GM12865 (cell line): Measurements from ENCODE around the gene SPANXN2.
"Not testable (repeated sequence)": the region's sequence is repeated elsewhere in the genome, so short reads cannot be mapped to it uniquely, and the experiment has no call there.

Experiments
- DNase-seq: peaks from one replicate; pipeline ENCODE4 v3.0.0; 2010; ENCODE audit warnings: low read depth
- H3K4me3 ChIP-seq: 2 replicates; pipeline ENCODE4 v1.5.1; 2011; ENCODE audit warnings: mild to moderate bottlenecking, low read depth, low read length, control low read depth
- TF ChIP-seq, protein P1 (sequence below): IDR thresholded peaks from 2 replicates; pipeline ENCODE4 v1.5.1; 2011; ENCODE audit warnings: low read length, control low read depth, low read depth, inconsistent platforms; ENCODE audit not compliant: insufficient read depth; ENCODE audit errors: missing control alignments

The SPANXN2 gene, protein sequence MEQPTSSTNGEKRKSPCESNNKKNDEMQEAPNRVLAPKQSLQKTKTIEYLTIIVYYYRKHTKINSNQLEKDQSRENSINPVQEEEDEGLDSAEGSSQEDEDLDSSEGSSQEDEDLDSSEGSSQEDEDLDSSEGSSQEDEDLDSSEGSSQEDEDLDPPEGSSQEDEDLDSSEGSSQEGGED

DNA sequence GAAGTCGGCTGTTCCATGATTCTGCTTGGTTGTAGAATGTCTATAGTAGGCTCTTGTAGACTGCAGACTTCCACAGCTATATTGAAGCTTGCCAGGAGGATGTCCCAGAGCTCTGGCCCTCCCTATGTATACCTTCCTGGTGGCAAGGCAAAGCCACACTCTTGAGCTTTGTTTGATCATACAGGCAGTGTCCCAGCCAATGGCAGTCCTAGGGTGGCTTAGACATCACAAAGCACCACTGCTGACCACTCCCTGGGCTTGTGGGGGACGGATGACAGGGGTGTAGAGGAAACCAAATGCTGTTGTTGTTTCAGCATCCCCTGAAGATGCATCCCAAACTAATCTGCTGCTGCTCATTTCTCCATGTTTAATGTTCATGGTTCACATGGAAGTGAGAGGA, at the start of gene SPANXN2:
TSS of gene SPANXN2 (minus strand) at position 101 of the 400 bp plus-strand sequence. CDS start at position 17, 84 bp downstream.
- H3K4me3 ChIP-seq, DNase-seq: not testable (repeated sequence)

DNA sequence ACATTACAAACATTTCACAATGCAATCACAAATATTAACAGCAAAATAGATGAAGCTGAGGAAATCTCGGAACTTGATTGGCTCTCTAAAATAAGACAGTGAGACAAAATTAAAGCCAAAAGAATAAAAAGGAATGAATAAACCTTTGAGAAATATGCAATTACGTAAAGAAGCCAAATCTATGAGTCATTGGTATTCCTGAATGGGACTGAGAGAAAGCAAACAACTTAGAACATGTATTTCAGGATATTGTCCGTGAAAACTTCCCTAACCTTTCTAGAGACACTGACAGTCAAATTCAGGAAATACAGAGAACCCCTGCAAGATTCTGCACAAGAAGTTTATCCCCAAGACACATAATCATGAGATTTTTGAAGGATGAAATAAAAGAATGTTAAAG, 48.4 kb upstream of the SPANXN2 start:
- H3K4me3 ChIP-seq, result no peak overlapping the region
- no peak for DNase-seq
- TF ChIP-seq, protein P1, sequence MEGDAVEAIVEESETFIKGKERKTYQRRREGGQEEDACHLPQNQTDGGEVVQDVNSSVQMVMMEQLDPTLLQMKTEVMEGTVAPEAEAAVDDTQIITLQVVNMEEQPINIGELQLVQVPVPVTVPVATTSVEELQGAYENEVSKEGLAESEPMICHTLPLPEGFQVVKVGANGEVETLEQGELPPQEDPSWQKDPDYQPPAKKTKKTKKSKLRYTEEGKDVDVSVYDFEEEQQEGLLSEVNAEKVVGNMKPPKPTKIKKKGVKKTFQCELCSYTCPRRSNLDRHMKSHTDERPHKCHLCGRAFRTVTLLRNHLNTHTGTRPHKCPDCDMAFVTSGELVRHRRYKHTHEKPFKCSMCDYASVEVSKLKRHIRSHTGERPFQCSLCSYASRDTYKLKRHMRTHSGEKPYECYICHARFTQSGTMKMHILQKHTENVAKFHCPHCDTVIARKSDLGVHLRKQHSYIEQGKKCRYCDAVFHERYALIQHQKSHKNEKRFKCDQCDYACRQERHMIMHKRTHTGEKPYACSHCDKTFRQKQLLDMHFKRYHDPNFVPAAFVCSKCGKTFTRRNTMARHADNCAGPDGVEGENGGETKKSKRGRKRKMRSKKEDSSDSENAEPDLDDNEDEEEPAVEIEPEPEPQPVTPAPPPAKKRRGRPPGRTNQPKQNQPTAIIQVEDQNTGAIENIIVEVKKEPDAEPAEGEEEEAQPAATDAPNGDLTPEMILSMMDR, result no peak

DNA sequence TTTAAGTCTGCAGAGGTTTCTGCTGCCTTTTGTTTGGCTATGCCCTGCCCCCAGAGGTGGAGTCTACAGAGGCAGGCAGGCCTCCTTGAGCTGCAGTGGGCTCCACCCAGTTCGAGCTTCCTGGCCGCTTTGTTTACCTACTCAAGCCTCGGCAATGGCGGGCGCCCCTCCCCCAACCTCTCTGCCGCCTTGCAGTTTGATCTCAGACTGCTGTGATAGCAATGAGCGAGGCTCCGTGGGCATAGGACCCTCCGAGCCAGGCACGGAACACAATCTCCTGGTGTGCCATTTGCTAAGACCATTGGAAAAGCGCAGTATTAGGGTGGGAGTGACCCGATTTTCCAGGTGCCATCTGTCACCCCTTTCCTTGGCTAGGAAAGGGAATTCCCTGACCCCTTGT, 47.2 kb upstream of the SPANXN2 start:
- H3K4me3 ChIP-seq, DNase-seq: not testable (repeated sequence)

DNA sequence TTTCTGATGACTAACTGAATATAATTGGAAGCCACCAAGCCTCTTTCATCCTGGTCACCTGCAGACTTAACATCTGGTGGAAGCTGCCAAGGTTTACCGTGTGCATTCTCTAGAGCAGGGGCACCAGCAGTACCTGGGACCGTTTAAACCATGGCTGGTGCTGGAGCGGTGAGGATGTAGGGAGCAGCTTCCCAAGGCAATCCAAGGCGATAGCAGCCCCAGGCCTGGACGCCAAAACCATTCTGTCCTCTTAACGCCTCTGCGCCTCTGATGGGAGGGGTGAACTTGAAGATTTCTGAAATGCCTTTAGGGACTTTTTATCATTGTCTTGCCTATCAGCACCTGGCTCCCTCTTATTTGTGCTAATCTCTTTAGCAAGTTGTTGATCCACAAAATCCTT, 37.3 kb upstream of the SPANXN2 start:
- no peak overlapping the region for H3K4me3 ChIP-seq
- DNase-seq, result no peak
- TF ChIP-seq, protein P1, result no peak

DNA sequence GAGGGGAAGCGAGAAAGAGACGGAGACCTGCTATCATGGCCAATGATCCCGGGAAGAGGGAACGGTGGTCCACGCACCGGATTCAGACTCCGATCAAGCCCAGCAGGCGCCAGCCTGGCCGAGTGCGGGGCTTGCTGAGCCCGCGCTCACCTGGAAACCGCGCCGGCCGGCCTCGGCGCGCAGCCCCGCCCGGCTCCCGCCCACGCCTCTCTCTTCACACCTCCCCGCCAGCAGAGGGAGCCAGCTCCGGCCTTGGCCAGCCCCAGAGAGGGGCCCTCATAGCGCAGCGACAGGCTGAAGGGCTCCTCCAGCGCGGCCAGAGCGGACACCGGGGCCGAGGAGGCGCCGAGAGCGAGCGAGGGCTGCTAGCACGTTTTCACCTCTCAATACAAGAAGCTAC, 36.8 kb upstream of the SPANXN2 start:
- TF ChIP-seq, protein P1, result no peak
- H3K4me3 ChIP-seq, result no peak overlapping the region
- no peak for DNase-seq

DNA sequence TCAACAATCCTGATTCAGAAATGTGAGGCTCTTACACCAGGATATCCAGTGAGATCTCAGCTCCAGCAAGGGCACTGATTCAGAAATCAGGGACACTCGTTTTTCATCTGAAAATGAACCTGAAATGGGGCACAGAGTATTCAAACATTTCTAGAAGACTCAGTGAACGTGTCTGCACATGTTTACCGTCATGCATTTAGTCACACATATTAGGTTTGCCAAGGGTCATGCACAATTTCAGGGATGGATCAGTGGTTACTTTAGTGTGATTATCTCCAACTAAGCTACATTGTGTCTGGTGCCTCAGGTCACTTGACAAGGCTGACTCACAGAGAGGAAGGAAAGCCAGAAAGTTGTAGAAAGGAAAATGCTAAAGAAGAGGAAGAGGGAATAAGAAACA, 33.6 kb upstream of the SPANXN2 start:
- TF ChIP-seq, protein P1, result no peak
- H3K4me3 ChIP-seq, result no peak overlapping the region
- no peak for DNase-seq

DNA sequence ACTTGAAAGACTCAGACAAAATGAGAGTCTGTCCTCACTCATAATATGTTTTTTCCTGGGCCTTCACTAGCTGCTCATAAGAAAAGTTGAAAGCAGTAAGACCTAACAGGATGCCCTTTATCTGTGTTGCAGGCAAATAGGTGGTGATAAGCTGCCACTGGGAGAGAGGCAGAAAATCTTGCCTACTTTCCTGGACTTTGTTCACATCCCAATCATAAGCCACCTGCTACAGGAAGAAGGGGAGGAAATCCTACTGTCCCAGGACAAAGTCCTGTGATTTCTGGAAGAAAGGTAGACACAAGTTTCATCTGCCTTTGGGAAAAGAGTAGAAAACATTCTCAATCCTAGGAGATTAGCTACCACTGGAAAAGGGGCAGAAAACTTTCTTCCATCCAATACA, 13.3 kb upstream of the SPANXN2 start:
- no peak overlapping the region for H3K4me3 ChIP-seq
- no peak for DNase-seq
- TF ChIP-seq, protein P1, result no peak

DNA sequence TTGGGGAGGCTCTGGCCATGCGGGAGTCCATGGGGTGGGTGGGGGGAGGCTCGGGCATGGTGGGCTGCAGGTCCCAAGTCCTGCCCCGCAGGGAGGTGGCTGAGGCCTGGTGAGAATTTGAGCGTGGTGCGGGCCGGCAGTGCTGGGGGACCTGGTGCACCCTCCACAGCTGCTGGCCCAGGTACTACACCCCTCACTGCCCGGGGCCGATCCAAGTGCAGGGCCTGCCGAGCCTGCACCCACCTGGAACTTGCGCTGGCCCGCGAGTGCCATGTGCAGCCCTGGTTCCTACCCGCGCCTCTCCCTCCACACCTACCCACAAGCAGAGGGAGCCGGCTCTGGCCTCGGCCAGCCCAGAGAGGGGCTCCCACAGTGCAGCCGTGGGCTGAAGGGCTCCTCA, 5.7 kb upstream of the SPANXN2 start:
- DNase-seq, result no peak
- H3K4me3 ChIP-seq, result no peak overlapping the region
- TF ChIP-seq, protein P1, result no peak
